ENCODE results near the gene INTS2.
"Not testable (repeated sequence)": the region's sequence is repeated elsewhere in the genome, so short reads cannot be mapped to it uniquely, and the experiment has no call there.

INTS2 gene

GRCh38 chr17:61927208-61928100 is at the start of gene INTS2:
Gene INTS2 (minus strand): TSS chr17:61927982. CDS start chr17:61926644, 1,338 bp downstream.
- peak; percentile 89 to 94 (median 91) for DNase-seq (ENCODE audit: low read depth in 3 of 3, low spot score in 1 of 3)

GRCh38 chr17:61974115-61974514 is 46.3 kb upstream of the INTS2 start:
- no peak for DNase-seq (ENCODE audit: low read depth in 3 of 3, low spot score in 1 of 3)

DNA sequence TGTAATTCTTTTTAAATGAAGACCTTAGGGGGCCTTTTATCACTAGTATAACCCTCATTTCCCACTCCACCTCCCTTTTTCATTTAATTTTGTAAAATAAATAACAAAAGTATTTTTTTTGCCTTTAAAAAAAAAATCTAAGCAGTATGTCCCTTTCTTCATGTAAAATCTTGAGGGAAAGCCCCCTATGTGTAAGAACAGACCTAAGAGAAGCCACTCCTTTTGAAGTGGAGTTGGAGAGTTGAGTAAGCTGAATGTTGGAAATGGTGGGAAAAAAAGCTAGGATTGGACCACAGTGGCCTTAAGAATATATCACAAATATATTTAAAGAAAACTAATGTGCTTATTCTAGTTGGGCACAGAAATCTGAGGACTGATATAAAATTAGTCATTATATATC is 44.5 kb upstream of the INTS2 start:
- DNase-seq (ENCODE audit: low read depth in 3 of 3, low spot score in 1 of 3): no peak

GRCh38 chr17:61970030-61970429 is 42.2 kb upstream of the INTS2 start:
- DNase-seq (ENCODE audit: low read depth in 3 of 3, low spot score in 1 of 3): no peak

DNA sequence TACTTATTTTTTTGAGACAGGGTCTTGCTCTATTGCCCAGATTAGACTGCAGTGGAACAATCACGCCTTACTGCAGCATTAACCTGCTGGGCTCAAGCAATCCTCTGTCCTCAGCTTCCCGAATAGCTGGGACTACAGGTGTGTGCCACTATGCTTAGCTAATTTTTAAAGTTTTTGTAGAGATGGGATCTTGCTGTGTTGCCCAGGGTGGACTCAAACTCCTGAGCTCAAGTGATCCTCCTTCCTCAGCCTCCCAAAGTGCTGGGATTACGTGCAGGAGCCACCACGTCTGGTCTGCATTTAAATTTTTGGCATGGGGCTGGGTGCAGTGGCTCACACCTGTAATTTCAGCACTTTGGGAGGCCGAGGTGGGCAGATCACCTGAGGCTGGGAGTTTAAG is 41.0 kb upstream of the INTS2 start:
- no peak for DNase-seq (ENCODE audit: low read depth in 3 of 3, low spot score in 1 of 3)

DNA sequence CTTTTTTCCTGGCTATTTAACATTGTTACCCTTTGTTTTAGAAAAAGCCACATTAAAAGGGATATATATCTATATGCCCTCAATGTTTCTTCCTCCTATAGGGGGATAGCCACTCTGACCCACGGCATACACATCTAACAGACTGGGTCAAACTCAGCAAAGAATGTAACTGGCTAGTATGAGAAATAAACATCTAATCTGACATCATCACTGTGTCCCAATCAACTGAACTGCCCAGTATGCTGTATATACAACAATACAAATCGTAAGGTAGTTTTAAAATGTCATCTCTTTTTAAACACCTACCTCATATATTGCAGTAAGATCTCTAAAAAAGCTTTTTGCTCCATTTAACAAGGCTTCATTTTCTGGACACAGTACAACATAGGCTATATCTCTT is 39.9 kb upstream of the INTS2 start:
- no peak for DNase-seq (ENCODE audit: low read depth in 3 of 3, low spot score in 1 of 3)

DNA sequence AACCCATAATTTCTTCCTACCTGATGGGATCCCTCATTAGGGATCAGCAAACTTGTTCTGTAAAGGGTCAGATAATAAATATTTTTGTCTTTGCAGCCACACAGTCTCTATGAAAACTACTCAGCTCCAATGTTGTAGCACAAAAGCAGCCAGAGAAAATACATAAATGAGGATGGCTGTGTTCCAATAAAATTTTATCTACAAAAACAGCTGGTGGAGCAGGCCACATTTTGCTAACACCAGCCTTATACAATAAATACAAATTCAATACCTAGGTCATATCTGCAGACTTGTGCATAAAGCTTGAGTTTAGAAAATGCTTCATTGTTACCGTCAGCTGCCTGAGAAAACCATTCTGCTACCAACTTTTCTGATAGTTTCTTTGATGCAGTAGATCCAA is 38.4 kb upstream of the INTS2 start:
- no peak for DNase-seq (ENCODE audit: low read depth in 3 of 3, low spot score in 1 of 3)

DNA sequence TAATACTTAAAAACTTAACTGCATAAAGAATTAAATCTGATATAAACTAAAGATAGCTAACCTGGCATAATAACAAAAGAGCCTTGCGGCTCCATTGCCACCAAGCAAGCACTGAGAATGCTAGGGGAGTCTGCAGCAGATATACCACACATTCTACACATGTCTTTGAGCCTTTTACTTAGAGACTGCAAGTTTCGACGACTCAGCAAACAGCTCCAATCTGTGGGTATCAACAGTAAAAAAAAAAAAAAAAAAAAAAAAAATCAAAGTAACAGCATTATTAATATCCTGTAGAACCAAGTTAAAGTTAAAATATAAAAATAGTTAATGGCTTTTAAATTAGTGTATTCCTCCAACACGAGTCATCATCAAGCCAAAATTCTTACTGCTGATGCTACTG is 27.8 kb upstream of the INTS2 start:
- no peak for DNase-seq (ENCODE audit: low read depth in 3 of 3, low spot score in 1 of 3)

DNA sequence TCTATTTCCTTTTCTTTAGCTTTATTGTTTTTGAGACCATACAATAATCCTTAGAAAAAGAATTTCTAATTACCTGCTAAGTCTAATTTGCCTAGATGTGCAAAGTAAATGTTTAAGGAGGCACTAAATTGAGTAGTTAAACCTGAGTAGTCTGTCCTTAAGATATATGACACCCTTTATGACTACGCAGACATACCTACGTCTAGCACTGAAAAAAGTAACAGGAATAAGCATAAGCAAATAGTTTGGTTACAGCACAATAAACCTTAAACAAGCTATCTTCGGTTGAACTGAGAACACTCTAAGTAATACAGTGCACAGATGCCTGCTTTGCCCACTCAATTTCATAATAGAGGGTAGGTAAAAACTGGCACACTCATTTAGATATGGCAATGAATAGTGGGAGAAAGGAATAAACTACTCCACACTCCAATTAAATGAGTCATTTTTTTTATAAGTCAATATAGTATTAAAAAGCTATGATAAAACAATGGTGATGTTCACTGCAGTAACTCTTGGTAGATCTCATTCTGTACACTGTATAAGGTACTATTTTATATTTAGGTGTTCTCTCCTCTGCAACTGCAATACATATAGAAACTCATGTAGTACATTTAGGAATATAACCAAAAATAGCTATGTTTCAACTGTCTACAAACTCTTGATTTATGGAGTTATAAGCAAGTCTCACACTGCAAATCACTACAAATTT is 19.7 kb upstream of the INTS2 start:
- DNase-seq (ENCODE audit: low read depth in 3 of 3, low spot score in 1 of 3): no peak

DNA sequence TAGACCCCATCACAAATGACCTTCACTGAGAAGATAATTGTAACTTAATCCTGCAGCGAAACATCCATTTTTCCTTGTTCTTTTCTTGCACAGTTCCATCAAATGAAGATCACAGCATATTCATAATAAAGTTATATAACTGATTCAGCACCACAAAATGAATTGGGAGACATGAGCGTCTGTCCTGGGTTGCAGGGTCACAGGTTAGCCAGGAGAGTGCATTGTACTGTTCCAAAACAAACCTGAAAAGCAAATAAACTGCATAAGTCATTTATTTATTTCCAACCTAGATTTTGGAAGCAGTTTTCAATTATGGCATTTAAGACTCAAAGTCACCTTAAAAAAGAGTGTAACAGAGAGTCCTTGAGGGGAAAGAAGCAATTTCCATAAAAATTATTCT is 18.6 kb upstream of the INTS2 start:
- no peak for DNase-seq (ENCODE audit: low read depth in 3 of 3, low spot score in 1 of 3)

DNA sequence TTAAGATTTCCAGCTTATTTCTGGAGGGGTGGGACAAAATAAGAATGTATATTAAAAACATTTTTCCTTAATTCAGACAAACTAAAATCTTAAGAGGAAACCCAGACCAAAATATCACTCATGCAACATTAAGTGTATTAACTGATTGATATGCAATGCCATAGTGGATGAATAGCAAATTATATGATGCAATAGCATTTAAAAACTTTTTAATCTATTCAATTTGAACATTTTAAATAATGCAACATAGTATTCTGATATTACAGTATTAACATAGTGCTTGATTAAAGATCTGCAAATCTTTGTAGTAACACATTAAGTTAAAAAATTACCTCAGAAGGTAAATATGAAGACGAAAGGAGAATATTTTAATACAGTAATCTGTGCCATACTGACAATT is 15.3 kb upstream of the INTS2 start:
- DNase-seq (ENCODE audit: low read depth in 3 of 3, low spot score in 1 of 3): no peak

- DNase-seq (ENCODE audit: low read depth in 3 of 3, low spot score in 1 of 3): no peak
Measured at GRCh38 chr17:61942085-61942484, 14.3 kb upstream of the INTS2 start.

DNA sequence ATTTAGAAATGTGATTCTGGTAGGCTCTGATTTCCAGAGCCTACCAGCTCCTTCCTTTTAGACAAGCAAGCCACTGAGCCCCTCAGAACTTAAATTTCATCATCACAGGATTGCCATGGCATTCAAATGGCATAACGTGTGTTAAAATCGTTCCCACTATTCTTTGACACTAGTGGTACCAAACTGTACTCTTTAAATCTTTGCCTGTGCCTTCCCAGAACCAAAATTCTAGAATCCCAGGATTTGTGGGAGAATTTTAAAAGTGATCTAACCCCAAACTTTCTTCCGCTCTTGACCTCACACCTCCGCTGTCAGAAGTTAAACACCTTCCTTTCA is 287 bp upstream of the INTS2 start:
- no peak for DNase-seq (ENCODE audit: low read depth in 3 of 3, low spot score in 1 of 3)

DNA sequence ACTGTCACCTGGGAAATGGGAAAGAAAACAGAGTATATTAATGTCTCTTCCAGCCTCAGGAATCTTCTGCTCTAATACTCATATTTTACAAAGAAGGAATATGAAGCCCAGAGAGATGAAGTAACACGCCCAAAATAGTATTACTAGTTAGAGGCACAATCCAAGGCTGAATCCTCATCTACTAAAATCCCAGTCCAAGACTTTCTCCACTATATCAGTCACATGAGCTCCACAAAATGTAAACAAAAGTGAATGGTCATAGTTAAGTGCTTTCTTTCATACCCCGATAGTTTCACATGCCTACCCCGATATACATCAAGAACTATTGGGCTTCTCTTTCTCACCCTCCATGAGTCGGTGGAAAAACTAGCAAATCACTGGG is 965 bp downstream of the INTS2 start:
- no peak for DNase-seq (ENCODE audit: low read depth in 3 of 3, low spot score in 1 of 3)

DNA sequence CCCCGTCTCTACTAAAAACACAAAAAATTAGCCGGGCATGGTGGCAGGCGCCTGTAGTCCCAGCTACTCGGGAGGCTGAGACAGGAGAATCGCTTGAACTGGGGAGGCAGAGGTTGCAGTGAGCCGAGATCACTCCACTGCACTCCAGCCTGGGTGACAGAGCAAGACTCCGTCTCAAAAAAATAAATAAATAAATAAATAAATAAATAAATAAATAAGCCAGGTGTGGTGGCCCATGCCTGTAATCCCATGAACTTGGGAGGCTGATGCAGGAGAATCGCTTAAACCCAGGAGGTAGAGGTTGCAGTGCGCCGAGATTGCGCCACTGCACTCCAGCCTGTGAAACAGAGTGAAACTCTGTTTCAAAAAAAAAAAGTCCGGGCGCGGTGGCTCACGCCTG is 12.6 kb downstream of the INTS2 start:
- not testable (repeated sequence) for DNase-seq (ENCODE audit: low read depth in 3 of 3, low spot score in 1 of 3)

DNA sequence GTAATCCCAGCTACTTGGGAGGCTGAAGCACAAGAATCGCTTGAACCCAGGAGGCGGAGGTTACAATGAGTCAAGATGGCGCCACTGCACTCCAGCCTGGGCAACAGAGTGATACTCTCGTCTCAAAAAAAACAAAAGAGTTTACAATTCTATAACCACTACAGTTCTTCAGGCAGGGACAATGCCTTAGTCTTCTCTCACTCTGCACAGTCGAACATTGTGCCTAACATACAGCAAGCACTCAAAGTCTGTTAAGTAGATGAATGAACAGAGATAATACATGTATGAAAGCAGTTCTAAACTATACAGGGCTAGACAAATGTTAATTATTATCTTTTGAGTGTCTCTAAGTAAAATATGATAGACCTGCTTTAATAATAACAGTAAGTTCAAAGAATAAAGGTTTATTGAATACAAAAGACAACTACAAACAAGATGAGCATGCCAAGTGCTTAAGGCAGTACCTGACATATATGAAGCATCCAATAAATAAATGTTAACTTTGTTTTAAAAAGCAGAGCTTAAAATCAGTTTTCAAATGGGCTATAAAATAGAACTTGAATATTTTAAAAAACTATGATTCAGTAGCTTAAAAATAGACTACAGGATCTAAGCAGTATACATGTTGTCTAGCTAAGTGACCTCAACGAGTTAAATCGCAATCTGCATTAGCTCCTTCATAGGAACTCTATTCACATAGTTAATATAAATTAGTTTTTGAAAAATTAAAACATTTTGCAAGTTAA is 19.3 kb downstream of the INTS2 start:
- DNase-seq (ENCODE audit: low read depth in 3 of 3, low spot score in 1 of 3): no peak

DNA sequence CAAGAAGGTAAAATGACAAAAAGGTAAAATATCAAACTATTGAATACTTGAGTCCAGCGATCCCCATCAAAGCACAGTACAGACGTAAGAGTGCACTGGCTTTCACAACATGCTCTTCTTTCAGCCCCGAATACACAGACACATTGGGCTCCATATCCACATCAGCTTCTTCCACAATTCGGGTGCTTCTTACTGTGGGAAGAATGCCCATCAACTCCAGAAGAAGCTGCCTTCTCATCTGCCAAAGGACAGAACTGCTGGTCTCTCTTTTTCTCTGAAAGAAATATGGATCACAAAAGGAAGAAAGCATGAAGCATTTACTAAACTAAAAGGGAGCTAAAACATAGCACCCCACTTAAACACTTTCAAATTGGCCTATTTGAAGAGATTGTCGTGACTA is 20.4 kb downstream of the INTS2 start:
- no peak for DNase-seq (ENCODE audit: low read depth in 3 of 3, low spot score in 1 of 3)

DNA sequence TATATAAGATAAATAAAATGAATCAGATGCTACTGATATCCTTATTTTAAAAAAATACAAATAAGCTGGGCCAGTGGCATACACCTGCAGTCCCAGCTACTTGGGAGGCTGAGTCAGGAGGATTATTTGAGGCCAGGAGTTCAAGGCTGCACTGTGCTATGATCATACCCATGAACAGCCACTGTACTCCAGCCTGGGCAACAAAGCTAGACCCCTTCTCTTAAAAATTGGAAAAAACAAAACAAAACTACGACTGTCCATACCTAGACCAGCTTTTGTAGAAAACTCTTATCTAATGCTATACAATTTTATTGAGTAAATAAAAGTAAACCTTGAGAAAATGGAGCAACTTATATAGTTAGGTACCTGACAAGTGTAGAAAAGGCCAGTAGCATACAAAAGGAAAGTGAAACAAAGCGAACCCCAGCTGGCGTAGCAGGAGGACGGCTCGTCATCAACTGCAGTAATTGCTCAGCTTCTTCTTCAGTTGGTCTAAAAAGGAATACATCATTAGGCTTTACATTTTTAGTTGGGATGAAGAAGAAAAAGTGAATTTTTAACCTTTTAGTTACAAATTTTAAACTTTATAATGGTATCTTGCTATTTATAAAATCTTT is 23.6 kb downstream of the INTS2 start:
- no peak for DNase-seq (ENCODE audit: low read depth in 3 of 3, low spot score in 1 of 3)

- no peak for DNase-seq (ENCODE audit: low read depth in 3 of 3, low spot score in 1 of 3)
Measured at GRCh38 chr17:61903251-61903650, 24.5 kb downstream of the INTS2 start.

DNA sequence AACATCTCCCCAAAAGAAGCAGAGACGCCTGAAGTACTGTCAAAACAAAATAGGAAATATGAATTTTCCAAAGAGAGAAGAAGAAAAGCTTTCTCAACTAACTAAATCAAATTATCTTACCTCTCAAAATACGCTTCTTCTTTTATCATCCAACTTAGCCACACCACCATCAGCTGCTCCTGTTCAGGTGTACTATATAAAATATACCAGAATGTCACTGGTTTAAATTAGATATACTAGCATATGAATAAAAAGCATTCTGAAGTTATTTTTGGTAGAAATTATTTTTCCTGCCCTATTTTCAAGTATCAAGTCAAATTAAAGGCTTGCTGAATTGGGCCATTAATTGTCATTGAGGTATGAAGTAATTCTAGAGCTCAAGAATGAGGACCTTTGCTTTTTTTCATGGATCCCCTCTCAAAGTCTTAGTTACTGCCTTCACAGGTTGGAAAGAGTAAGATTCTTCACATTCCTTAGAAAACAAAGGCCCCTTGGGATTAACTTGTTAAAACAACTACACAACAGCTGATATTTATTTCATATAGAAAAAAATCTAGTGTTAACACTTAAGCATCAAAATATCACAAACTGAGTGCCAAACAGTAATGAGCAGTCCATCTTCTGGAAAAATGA is 30.1 kb downstream of the INTS2 start:
- DNase-seq (ENCODE audit: low read depth in 3 of 3, low spot score in 1 of 3): no peak

- no peak for DNase-seq (ENCODE audit: low read depth in 3 of 3, low spot score in 1 of 3)
Measured at GRCh38 chr17:61895391-61895790, 32.4 kb downstream of the INTS2 start.
